Measurements from ENCODE around the gene ARMC9. TPM values are rescaled to one million over a fixed set of nuclear protein-coding genes. Genes with fewer than 3 reads are reported as not detected.
"Not testable (repeated sequence)": the region's sequence is repeated elsewhere in the genome, so short reads cannot be mapped to it uniquely, and the experiment has no call there.

The ARMC9 gene
- total RNA-seq, 1 donor from 2014 or later, result 40.8 TPM

DNA sequence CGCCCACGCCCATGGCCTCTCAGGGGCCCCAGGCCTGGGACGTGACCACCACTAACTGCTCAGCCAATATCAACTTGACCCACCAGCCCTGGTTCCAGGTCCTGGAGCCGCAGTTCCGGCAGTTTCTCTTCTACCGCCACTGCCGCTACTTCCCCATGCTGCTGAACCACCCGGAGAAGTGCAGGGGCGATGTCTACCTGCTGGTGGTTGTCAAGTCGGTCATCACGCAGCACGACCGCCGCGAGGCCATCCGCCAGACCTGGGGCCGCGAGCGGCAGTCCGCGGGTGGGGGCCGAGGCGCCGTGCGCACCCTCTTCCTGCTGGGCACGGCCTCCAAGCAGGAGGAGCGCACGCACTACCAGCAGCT is 199.5 kb downstream of the ARMC9 start:
- peaks cover 36% of the 10 kb centered on the region for H3K27me3 Mint-ChIP-seq
- H3K4me1 Mint-ChIP-seq (ENCODE audit: low read depth), result peaks cover 7% of the 10 kb centered on the region
- H3K4me3 Mint-ChIP-seq (ENCODE audit: low read depth), result no peak overlapping the region

DNA sequence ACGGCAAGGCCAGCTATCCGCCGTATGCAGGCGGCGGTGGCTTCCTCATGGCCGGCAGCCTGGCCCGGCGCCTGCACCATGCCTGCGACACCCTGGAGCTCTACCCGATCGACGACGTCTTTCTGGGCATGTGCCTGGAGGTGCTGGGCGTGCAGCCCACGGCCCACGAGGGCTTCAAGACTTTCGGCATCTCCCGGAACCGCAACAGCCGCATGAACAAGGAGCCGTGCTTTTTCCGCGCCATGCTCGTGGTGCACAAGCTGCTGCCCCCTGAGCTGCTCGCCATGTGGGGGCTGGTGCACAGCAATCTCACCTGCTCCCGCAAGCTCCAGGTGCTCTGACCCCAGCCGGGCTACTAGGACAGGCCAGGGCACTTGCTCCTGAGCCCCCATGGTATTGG is 200.2 kb downstream of the ARMC9 start:
- no peak for DNase-seq (ENCODE audit: low spot score, unreplicated experiment)
- Mint-ChIP-seq H3K27me3 (peaks cover 42% of the 10 kb centered on the region), H3K4me1 (ENCODE audit: low read depth) (peaks cover 6% of the 10 kb centered on the region), H3K27ac (no peak overlapping the region), H3K9me3 (ENCODE audit: low read depth) (no peaks in the 10 kb centered on the region), H3K4me3 (ENCODE audit: low read depth) (no peak overlapping the region), H3K36me3 (ENCODE audit: insufficient read depth) (peaks cover 3% of the 10 kb centered on the region)
- TF ChIP-seq, protein P1, sequence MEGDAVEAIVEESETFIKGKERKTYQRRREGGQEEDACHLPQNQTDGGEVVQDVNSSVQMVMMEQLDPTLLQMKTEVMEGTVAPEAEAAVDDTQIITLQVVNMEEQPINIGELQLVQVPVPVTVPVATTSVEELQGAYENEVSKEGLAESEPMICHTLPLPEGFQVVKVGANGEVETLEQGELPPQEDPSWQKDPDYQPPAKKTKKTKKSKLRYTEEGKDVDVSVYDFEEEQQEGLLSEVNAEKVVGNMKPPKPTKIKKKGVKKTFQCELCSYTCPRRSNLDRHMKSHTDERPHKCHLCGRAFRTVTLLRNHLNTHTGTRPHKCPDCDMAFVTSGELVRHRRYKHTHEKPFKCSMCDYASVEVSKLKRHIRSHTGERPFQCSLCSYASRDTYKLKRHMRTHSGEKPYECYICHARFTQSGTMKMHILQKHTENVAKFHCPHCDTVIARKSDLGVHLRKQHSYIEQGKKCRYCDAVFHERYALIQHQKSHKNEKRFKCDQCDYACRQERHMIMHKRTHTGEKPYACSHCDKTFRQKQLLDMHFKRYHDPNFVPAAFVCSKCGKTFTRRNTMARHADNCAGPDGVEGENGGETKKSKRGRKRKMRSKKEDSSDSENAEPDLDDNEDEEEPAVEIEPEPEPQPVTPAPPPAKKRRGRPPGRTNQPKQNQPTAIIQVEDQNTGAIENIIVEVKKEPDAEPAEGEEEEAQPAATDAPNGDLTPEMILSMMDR (IDR thresholded peaks at IDR 0.05; ENCODE audit: unreplicated experiment), result no peak

More for the DNA sequence above, 199.5 kb downstream of the ARMC9 start:
- TF ChIP-seq, protein P1 (IDR thresholded peaks at IDR 0.05; ENCODE audit: unreplicated experiment), result no peak
- no peak for DNase-seq (ENCODE audit: low spot score, unreplicated experiment)
- H3K9me3 Mint-ChIP-seq (ENCODE audit: low read depth), result no peaks in the 10 kb centered on the region
- peaks cover 3% of the 10 kb centered on the region for H3K36me3 Mint-ChIP-seq (ENCODE audit: insufficient read depth)
- H3K27ac Mint-ChIP-seq, result no peak overlapping the region

DNA sequence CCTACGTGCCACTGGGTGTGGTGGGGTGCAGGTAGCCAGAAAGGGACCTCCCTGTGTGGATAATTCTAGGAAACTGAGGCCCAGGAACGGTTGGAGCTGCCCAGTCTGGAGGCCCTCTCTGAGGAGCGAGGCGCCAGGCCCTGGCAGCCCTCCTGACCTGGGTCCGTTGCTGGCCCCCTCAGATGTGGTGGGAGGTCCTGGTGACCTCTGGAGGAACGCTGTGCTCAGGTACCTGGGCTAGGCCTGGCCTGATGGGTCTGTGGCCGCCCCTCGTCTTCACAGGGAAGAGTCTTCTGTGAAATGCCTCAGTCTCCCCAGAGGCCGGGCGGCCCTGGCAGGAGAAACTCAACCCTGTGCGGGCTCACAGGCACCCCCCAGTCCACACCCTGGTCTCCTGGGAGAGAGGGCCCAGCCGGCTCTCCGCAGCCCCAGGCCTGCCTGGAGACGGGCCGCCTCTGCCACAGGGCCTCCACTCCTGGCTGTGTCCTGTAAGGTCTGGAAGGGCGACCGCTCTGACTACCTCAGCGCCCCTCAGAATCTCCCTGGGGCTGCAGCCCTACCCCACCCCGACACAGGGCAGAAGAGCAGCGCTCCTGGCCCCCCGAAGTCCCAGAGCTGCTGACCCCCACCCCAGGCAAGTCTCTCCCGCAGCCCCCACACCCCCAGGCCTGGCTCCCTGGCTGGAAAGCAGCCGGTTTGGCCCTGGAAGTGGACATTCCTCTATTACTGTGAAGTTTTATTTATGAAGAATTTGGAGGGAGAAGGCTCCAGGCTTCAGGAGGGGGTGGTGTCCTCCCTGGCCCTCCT is 200.8 kb downstream of the ARMC9 start:
- peaks cover 6% of the 10 kb centered on the region for H3K4me1 Mint-ChIP-seq (ENCODE audit: low read depth)
- H3K27me3 Mint-ChIP-seq, result peaks cover 41% of the 10 kb centered on the region
- no peaks in the 10 kb centered on the region for H3K9me3 Mint-ChIP-seq (ENCODE audit: low read depth)
- no peak overlapping the region for H3K27ac Mint-ChIP-seq
- peaks cover 3% of the 10 kb centered on the region for H3K36me3 Mint-ChIP-seq (ENCODE audit: insufficient read depth)
- no peak overlapping the region for H3K4me3 Mint-ChIP-seq (ENCODE audit: low read depth)
- DNase-seq (ENCODE audit: low spot score, unreplicated experiment), result no peak
- TF ChIP-seq, protein P1 (IDR thresholded peaks at IDR 0.05; ENCODE audit: unreplicated experiment), result no peak

DNA sequence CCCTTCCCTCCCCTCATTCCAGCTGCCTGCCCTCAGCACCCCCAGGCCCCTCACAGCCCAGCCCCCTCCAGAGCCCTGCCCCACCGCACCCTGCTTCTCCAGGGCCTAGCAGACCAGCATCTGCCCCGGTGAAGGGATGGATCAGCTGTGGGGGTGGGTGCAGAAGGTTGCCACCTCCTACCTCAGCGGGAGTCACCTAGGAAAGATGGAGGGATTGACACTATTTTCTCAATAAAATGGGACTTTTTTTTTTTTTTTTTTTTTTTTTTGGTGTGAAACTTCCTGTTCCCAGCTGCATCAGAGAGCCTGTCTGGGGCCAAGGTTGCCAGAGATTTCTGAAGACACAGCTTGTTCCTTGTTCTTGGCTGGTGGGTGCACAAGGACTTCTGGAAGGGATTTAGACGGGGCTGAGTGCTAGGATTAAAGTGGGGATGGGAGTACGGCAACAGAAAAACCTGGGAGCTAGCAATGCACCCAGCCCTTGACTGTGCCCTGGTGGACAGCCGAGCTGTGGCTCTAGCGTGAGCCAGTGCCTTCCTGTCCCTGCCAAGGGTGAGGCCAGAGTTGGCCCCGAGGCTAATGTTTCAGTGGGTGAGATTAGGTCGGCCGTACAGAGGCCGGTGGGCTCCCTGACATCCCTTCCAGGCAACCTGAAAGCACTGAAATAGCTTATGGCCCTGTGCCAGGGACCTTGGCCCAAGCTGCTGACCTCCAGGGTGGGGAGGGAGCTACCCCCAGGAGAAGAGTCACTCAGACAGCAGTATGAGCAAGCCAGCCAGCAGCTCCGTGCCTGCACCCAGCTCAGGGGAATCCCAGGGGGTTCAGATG is 201.6 kb downstream of the ARMC9 start:
- Mint-ChIP-seq H3K27me3 (peaks cover 37% of the 10 kb centered on the region), H3K9me3 (ENCODE audit: low read depth) (no peaks in the 10 kb centered on the region), H3K27ac (no peak overlapping the region), H3K4me3 (ENCODE audit: low read depth) (no peak overlapping the region), H3K4me1 (ENCODE audit: low read depth) (peaks cover 5% of the 10 kb centered on the region), H3K36me3 (ENCODE audit: insufficient read depth) (peaks cover 3% of the 10 kb centered on the region)
- DNase-seq (ENCODE audit: low spot score, unreplicated experiment), result no peak
- TF ChIP-seq, protein P1 (IDR thresholded peaks at IDR 0.05; ENCODE audit: unreplicated experiment), result no peak

DNA sequence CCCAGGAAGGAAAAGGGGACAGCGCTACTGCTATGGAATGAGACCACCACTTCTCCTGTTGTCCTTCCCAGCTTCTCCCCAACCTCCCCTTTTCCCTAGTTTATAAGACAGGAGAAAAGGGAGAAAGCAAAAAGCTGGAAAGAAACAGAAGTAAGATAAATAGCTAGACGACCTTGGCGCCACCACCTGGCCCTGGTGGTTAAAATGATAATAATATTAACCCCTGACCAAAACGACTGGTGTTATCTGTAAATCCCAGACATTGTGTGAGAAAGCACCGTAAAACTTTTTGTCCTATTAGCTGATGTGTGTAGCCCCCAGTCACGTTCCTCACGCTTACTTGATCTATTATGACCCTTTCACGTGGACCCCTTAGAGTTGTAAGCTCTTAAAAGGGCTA is 202.2 kb downstream of the ARMC9 start:
- peaks cover 37% of the 10 kb centered on the region for H3K27me3 Mint-ChIP-seq
- H3K36me3 Mint-ChIP-seq (ENCODE audit: insufficient read depth); H3K4me1 Mint-ChIP-seq (ENCODE audit: low read depth); DNase-seq (ENCODE audit: low spot score, unreplicated experiment); H3K27ac Mint-ChIP-seq; H3K9me3 Mint-ChIP-seq (ENCODE audit: low read depth); H3K4me3 Mint-ChIP-seq (ENCODE audit: low read depth): not testable (repeated sequence)

DNA sequence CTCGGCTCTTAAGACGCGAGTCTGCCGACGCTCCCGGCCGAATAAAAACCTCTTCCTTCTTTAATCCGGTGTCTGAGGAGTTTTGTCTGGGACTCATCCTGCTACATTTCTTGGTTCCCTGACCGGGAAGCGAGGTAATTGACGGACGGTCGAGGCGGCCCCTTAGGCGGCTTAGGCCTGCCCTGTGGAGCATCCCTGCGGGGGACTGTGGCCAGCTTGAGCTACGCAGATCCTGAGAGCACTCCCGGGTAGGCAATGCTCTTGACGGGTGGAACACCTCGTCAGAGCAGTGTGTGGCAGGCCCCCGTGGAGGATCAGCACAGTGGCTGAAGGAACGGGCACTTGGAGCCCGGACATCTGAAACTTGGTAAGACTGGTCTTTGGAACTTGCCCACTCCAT is 202.7 kb downstream of the ARMC9 start:
- H3K36me3 Mint-ChIP-seq (ENCODE audit: insufficient read depth); H3K27ac Mint-ChIP-seq; H3K9me3 Mint-ChIP-seq (ENCODE audit: low read depth); H3K4me1 Mint-ChIP-seq (ENCODE audit: low read depth); DNase-seq (ENCODE audit: low spot score, unreplicated experiment); H3K4me3 Mint-ChIP-seq (ENCODE audit: low read depth): not testable (repeated sequence)
- peaks cover 37% of the 10 kb centered on the region for H3K27me3 Mint-ChIP-seq

DNA sequence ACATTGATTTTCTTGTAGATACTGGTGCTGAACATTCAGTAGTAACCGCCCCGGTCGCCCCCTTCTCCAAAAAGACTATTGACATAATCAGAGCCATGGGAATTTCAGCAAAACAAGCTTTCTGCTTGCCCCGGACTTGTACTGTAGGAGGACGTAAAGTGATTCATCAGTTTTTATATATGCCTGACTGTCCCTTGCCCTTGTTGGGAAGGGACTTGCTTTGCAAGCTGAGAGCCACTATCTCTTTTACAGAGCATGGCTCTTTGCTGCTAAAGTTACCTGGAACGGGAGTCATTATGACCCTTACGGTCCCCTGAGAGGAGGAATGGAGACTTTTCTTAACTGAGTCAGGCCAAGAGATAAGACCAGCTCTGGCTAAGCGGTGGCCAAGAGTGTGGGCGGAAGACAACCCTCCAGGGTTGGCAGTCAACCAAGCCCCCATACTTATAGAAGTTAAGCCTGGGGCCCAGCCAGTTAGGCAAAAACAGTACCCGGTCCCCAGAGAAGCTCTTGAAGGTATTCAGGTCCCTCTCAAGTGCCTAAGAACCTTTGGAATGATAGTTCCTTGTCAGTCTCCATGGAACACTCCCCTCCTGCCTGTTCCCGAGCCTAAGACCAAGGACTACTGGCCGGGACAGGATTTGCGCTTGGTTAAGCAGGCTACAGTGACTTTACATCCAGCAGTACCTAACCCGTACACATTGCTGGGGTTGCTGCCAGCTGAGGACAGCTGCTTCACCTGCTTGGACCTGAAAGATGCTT is 205.2 kb downstream of the ARMC9 start:
- not testable (repeated sequence) for DNase-seq (ENCODE audit: low spot score, unreplicated experiment); H3K4me3 Mint-ChIP-seq (ENCODE audit: low read depth); H3K27ac Mint-ChIP-seq; H3K36me3 Mint-ChIP-seq (ENCODE audit: insufficient read depth); H3K4me1 Mint-ChIP-seq (ENCODE audit: low read depth); H3K9me3 Mint-ChIP-seq (ENCODE audit: low read depth)
- peaks cover 26% of the 10 kb centered on the region for H3K27me3 Mint-ChIP-seq

DNA sequence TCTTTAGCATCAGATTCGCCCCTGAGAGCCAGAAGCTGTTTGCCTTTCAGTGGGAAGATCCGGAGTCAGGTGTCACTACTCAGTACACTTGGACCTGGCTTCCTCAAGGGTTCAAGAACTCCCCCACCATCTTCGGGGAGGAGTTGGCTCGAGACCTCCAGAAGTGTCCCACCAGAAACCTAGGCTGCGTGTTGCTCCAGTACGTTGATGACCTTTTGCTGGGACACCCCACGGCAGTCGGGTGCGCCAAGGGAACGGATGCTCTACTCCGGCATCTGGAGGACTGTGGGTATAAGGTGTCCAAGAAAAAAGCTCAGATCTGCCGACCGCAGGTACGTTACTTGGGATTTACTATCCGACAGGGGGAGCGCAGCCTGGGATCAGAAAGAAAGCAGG is 205.8 kb downstream of the ARMC9 start:
- H3K9me3 Mint-ChIP-seq (ENCODE audit: low read depth); H3K36me3 Mint-ChIP-seq (ENCODE audit: insufficient read depth); DNase-seq (ENCODE audit: low spot score, unreplicated experiment); H3K4me3 Mint-ChIP-seq (ENCODE audit: low read depth); H3K27ac Mint-ChIP-seq; H3K4me1 Mint-ChIP-seq (ENCODE audit: low read depth): not testable (repeated sequence)
- H3K27me3 Mint-ChIP-seq, result peaks cover 26% of the 10 kb centered on the region
